ENCODE data around the gene UBAP1.

UBAP1 gene

DNA sequence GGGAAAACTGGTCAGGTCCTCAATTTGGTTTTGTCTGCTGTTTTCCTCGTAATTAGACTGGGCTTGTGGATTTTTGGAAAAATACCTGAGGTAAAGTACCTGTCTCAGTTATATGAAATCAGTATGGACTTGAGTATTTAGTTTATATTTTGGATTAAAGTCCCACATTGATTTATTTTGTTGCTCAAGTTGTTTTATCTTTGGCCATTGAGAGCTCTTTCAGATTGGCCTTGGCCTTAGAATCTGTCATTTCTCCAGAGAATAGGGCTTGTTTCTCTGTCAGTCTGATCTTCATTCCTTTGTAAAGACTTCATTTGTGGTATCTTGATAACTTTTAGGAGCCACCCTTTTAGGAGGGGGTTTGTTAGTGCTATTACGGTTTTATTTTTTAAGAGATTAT lies 21.2 kb downstream of the UBAP1 start:
- no peak for TF ChIP-seq POLR2AphosphoS5 (IDR thresholded peaks at IDR 0.05; ENCODE audit: low read depth)
- TF ChIP-seq, protein P1, sequence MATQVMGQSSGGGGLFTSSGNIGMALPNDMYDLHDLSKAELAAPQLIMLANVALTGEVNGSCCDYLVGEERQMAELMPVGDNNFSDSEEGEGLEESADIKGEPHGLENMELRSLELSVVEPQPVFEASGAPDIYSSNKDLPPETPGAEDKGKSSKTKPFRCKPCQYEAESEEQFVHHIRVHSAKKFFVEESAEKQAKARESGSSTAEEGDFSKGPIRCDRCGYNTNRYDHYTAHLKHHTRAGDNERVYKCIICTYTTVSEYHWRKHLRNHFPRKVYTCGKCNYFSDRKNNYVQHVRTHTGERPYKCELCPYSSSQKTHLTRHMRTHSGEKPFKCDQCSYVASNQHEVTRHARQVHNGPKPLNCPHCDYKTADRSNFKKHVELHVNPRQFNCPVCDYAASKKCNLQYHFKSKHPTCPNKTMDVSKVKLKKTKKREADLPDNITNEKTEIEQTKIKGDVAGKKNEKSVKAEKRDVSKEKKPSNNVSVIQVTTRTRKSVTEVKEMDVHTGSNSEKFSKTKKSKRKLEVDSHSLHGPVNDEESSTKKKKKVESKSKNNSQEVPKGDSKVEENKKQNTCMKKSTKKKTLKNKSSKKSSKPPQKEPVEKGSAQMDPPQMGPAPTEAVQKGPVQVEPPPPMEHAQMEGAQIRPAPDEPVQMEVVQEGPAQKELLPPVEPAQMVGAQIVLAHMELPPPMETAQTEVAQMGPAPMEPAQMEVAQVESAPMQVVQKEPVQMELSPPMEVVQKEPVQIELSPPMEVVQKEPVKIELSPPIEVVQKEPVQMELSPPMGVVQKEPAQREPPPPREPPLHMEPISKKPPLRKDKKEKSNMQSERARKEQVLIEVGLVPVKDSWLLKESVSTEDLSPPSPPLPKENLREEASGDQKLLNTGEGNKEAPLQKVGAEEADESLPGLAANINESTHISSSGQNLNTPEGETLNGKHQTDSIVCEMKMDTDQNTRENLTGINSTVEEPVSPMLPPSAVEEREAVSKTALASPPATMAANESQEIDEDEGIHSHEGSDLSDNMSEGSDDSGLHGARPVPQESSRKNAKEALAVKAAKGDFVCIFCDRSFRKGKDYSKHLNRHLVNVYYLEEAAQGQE (IDR thresholded peaks at IDR 0.05; ENCODE audit: insufficient replicate concordance, low read depth) = no peak
- TF ChIP-seq GABPA (IDR thresholded peaks at IDR 0.05; ENCODE audit: low read depth) = no peak
- TF ChIP-seq SPI1 (IDR thresholded peaks at IDR 0.05; ENCODE audit: borderline replicate concordance, low read depth) = no peak
- TF ChIP-seq, protein P2, sequence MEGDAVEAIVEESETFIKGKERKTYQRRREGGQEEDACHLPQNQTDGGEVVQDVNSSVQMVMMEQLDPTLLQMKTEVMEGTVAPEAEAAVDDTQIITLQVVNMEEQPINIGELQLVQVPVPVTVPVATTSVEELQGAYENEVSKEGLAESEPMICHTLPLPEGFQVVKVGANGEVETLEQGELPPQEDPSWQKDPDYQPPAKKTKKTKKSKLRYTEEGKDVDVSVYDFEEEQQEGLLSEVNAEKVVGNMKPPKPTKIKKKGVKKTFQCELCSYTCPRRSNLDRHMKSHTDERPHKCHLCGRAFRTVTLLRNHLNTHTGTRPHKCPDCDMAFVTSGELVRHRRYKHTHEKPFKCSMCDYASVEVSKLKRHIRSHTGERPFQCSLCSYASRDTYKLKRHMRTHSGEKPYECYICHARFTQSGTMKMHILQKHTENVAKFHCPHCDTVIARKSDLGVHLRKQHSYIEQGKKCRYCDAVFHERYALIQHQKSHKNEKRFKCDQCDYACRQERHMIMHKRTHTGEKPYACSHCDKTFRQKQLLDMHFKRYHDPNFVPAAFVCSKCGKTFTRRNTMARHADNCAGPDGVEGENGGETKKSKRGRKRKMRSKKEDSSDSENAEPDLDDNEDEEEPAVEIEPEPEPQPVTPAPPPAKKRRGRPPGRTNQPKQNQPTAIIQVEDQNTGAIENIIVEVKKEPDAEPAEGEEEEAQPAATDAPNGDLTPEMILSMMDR (IDR thresholded peaks at IDR 0.05; ENCODE audit: insufficient read depth, low read length) = no peak
- H3K4me3 ChIP-seq (replicated peaks; ENCODE audit: insufficient read depth, low read length) = no peak overlapping the region
- no peaks in the 10 kb centered on the region for H3K27me3 ChIP-seq (ENCODE audit: insufficient read depth, poor library complexity, severe bottlenecking)
- no peak for DNase-seq (ENCODE audit: low read depth in 1 of 2, low spot score in 1 of 2)
- no peak overlapping the region for H3K27ac ChIP-seq (replicated peaks)

DNA sequence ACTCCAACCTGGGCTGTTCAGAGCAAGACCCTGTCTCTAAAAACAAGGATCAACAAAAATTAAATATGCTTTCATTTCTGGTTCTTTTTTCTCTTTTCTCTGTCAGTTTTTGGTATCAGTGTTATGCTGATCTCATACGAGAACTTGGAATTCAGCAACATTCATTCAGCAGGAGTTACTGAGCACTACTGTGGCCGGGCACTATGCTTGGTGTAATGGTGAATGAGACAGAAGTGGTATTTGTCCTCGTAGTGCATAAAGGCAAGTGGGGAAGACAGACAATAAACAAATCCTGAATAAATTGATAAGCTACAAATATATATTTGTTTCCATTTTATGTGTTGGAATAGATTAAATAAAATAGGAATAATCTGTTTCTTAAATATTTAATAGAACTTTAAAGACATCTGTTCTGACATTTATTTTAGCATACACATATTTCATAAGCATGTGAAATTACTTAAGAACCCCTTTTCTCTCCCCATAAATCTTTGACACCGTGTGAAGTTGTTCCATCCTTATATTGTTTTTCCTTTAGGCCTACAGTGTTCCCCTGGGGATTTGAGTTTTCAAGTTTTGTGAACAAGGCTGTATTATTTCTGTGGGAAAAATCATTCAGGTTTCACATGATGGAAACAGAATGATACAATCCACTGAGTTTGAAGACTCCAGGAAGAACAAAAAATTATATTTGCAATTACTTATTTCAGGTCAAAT lies 24.6 kb downstream of the UBAP1 start:
- H3K27ac ChIP-seq (replicated peaks) = no peak overlapping the region
- DNase-seq (ENCODE audit: low read depth in 1 of 2, low spot score in 1 of 2) = no peak
- no peak overlapping the region for H3K4me3 ChIP-seq (replicated peaks; ENCODE audit: insufficient read depth, low read length)
- no peaks in the 10 kb centered on the region for H3K27me3 ChIP-seq (ENCODE audit: insufficient read depth, poor library complexity, severe bottlenecking)
- TF ChIP-seq, protein P2 (IDR thresholded peaks at IDR 0.05; ENCODE audit: insufficient read depth, low read length) = no peak
- TF ChIP-seq POLR2AphosphoS5 (IDR thresholded peaks at IDR 0.05; ENCODE audit: low read depth) (no peak), GABPA (IDR thresholded peaks at IDR 0.05; ENCODE audit: low read depth) (no peak), SPI1 (IDR thresholded peaks at IDR 0.05; ENCODE audit: borderline replicate concordance, low read depth) (no peak)
- TF ChIP-seq, protein P1 (IDR thresholded peaks at IDR 0.05; ENCODE audit: insufficient replicate concordance, low read depth) = no peak

DNA sequence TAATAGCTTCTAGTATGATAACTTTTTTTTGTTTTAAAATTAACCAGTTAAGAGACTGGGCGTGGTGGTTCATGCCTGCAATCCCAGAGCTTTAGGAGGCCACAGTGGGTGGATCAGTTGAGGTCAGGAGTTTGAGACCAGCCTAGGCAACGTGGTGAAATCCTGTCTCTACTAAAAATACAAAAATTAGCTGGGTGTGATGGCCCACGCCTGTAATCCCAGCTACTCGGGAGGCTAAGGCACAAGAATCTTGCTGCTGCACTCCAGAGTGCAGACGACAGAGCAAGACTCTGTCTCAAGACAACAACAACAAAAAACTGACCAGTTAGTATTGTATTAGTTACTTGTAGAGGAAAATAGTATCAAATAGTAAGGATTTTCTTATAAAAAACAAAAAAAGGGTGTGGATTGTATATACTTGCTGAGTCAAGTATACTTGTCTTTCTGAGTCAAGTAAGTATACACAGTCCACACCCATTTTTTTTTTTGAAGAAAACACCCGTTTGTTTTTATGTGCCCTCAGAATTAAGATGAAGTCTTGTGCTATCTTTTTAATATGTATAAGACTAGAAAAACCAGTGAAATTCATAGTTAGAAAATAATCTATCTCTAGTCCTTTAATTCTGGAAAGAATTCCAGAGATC lies 25.3 kb downstream of the UBAP1 start:
- Histone ChIP-seq H3K4me3 (replicated peaks; ENCODE audit: insufficient read depth, low read length) (no peak overlapping the region), H3K27ac (replicated peaks) (no peak overlapping the region), H3K27me3 (ENCODE audit: insufficient read depth, poor library complexity, severe bottlenecking) (no peaks in the 10 kb centered on the region)
- no peak for DNase-seq (ENCODE audit: low read depth in 1 of 2, low spot score in 1 of 2)
- TF ChIP-seq SPI1 (IDR thresholded peaks at IDR 0.05; ENCODE audit: borderline replicate concordance, low read depth) = no peak
- TF ChIP-seq, protein P2 (IDR thresholded peaks at IDR 0.05; ENCODE audit: insufficient read depth, low read length) = no peak
- TF ChIP-seq, protein P1 (IDR thresholded peaks at IDR 0.05; ENCODE audit: insufficient replicate concordance, low read depth) = no peak
- TF ChIP-seq POLR2AphosphoS5 (IDR thresholded peaks at IDR 0.05; ENCODE audit: low read depth) = no peak
- TF ChIP-seq GABPA (IDR thresholded peaks at IDR 0.05; ENCODE audit: low read depth) = no peak
